ENCODE data around the gene SLC26A4. TPM values are rescaled to one million over a fixed set of nuclear protein-coding genes. Genes with fewer than 3 reads are reported as not detected.

Gene SLC26A4
- total and polyA plus RNA-seq, 10 of the 15 experiments (the other 5 are each of a cell fraction or from before 2014, with no cell fraction given) = 0.01 to 0.18 (median 0.08) TPM; not detected in 5

DNA sequence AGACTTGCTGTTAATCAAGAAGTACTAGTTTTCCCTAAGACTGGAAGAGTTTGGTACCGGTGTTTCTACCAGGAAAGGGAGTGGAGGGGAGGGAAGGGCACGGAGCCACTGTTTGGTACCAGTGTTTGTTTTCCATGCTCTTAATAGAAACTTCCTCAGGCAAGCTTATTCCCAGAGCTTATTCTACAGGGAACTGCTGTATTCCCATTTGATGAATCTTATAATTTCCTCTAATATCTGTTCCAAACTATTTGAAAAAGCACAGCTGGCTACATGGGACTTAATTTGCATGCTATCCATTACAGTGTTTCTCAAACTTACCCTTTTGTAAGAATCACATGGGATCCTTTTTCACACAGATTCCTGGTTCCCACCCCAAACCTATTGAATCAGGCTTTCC, 23.7 kb downstream of the SLC26A4 start (continued):
- TF ChIP-seq, protein P1, sequence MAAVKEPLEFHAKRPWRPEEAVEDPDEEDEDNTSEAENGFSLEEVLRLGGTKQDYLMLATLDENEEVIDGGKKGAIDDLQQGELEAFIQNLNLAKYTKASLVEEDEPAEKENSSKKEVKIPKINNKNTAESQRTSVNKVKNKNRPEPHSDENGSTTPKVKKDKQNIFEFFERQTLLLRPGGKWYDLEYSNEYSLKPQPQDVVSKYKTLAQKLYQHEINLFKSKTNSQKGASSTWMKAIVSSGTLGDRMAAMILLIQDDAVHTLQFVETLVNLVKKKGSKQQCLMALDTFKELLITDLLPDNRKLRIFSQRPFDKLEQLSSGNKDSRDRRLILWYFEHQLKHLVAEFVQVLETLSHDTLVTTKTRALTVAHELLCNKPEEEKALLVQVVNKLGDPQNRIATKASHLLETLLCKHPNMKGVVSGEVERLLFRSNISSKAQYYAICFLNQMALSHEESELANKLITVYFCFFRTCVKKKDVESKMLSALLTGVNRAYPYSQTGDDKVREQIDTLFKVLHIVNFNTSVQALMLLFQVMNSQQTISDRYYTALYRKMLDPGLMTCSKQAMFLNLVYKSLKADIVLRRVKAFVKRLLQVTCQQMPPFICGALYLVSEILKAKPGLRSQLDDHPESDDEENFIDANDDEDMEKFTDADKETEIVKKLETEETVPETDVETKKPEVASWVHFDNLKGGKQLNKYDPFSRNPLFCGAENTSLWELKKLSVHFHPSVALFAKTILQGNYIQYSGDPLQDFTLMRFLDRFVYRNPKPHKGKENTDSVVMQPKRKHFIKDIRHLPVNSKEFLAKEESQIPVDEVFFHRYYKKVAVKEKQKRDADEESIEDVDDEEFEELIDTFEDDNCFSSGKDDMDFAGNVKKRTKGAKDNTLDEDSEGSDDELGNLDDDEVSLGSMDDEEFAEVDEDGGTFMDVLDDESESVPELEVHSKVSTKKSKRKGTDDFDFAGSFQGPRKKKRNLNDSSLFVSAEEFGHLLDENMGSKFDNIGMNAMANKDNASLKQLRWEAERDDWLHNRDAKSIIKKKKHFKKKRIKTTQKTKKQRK (IDR thresholded peaks at IDR 0.05; ENCODE audit: low read depth, low read length) = no peak

DNA sequence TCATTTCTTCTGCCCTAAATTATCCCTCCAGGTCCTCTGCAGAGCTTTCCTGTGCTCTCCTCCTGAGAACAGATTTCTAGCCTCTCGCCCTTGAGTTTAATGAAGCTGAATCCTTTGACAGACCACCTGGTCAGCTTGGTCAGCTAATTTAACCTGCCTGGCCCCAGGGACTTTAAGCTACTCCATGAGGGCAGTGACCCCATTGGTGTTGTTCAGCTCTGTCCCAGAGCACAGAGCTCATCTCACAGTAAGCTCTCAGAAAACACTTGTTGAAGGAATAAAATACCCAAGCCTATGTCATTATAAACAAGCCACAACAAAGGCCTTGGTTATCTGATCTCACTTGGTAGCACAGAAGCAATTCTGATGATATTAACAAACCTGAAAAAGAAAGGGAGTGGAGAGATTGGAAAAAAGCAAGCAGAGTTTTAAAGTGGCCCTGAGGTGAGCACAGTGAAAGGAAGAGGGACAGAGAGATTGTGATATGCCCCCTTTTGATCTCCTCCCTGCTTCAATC, 24.4 kb downstream of the SLC26A4 start:
- intact Hi-C loops (cut with micrococcal nuclease; ENCODE audit: unreplicated experiment) (no loop called here), in situ Hi-C loops (cut with MboI) (no loop called here)
- Histone ChIP-seq H3K4me3 (no peak overlapping the region), H4K20me1 (ENCODE audit: control insufficient read depth, insufficient read depth) (no peaks in the 10 kb centered on the region; the same call in 1 of the 2 replicates), H3K36me3 (ENCODE audit: control insufficient read depth in 2 of 2, insufficient read depth in 2 of 2, low read length in 1 of 2) (no peaks in the 10 kb centered on the region), H3K9me3 (replicated peaks; ENCODE audit: control insufficient read depth, insufficient read depth, low read length) (no peaks in the 10 kb centered on the region), H3K9ac (ENCODE audit: control insufficient read depth, insufficient read depth, low read length) (no peak overlapping the region), H3K79me2 (ENCODE audit: control insufficient read depth, insufficient read depth, low read length) (no peaks in the 10 kb centered on the region), H3K4me1 (ENCODE audit: control insufficient read depth, insufficient read depth, low read length) (no peaks in the 10 kb centered on the region), H3K27me3 (replicated peaks in 1 of 2; ENCODE audit: control insufficient read depth in 2 of 2, insufficient read depth in 2 of 2, low read length in 1 of 2) (peaks cover 1 to 3% of the 10 kb centered on the region in 2 experiments; a peak in 3 of 4 replicates), H2AFZ (ENCODE audit: control insufficient read depth, low read depth, low read length) (no peak overlapping the region), H3K4me2 (ENCODE audit: control insufficient read depth, insufficient read depth) (no peak overlapping the region), H3K27ac (ENCODE audit: control insufficient read depth, insufficient read depth) (no peak overlapping the region)
- no TSS peak for BruUV-seq (replicated peaks)
- POLR2A ChIA-PET = no interaction called here
- SMC1A ChIA-PET (ENCODE audit: uncharacterized antibody, unreplicated experiment) = interaction anchor here (0.5 to 0.7 kb wide), 2 partner anchors 222 to 664 kb away, joined by 3 read pairs; no protein-coding TSS in a partner anchor
- RAD21 ChIA-PET (ENCODE audit: unreplicated experiment) = no interaction called here
- WGBS (ENCODE audit: insufficient coverage, insufficient replicate concordance, low lambda C conversion rate, missing lambda C conversion rate) = 56% methylated on average over 1 of the region's 1 CpG
- DNase-seq (ENCODE audit: low read depth, low spot score) (no peak), FAIRE-seq (no peak), ATAC-seq (no peak)
- CTCF ChIA-PET = interaction anchor here (0.6 kb wide), 1 partner anchor 1356 kb away, joined by 3 read pairs; no protein-coding TSS in a partner anchor
- TF ChIP-seq, protein P2, sequence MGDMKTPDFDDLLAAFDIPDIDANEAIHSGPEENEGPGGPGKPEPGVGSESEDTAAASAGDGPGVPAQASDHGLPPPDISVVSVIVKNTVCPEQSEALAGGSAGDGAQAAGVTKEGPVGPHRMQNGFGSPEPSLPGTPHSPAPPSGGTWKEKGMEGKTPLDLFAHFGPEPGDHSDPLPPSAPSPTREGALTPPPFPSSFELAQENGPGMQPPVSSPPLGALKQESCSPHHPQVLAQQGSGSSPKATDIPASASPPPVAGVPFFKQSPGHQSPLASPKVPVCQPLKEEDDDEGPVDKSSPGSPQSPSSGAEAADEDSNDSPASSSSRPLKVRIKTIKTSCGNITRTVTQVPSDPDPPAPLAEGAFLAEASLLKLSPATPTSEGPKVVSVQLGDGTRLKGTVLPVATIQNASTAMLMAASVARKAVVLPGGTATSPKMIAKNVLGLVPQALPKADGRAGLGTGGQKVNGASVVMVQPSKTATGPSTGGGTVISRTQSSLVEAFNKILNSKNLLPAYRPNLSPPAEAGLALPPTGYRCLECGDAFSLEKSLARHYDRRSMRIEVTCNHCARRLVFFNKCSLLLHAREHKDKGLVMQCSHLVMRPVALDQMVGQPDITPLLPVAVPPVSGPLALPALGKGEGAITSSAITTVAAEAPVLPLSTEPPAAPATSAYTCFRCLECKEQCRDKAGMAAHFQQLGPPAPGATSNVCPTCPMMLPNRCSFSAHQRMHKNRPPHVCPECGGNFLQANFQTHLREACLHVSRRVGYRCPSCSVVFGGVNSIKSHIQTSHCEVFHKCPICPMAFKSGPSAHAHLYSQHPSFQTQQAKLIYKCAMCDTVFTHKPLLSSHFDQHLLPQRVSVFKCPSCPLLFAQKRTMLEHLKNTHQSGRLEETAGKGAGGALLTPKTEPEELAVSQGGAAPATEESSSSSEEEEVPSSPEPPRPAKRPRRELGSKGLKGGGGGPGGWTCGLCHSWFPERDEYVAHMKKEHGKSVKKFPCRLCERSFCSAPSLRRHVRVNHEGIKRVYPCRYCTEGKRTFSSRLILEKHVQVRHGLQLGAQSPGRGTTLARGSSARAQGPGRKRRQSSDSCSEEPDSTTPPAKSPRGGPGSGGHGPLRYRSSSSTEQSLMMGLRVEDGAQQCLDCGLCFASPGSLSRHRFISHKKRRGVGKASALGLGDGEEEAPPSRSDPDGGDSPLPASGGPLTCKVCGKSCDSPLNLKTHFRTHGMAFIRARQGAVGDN (IDR thresholded peaks at IDR 0.05) = no peak
- TF ChIP-seq ASH2L (IDR thresholded peaks at IDR 0.05; ENCODE audit: borderline replicate concordance, low read depth) = no peak
- TF ChIP-seq, protein P3, sequence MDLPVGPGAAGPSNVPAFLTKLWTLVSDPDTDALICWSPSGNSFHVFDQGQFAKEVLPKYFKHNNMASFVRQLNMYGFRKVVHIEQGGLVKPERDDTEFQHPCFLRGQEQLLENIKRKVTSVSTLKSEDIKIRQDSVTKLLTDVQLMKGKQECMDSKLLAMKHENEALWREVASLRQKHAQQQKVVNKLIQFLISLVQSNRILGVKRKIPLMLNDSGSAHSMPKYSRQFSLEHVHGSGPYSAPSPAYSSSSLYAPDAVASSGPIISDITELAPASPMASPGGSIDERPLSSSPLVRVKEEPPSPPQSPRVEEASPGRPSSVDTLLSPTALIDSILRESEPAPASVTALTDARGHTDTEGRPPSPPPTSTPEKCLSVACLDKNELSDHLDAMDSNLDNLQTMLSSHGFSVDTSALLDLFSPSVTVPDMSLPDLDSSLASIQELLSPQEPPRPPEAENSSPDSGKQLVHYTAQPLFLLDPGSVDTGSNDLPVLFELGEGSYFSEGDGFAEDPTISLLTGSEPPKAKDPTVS (IDR thresholded peaks at IDR 0.05; ENCODE audit: low read depth, low read length) = no peak
- no peak for TF ChIP-seq JUNB (IDR thresholded peaks at IDR 0.05)
- TF ChIP-seq DPF2 (IDR thresholded peaks at IDR 0.05) = no peak
- TF ChIP-seq, protein P4, sequence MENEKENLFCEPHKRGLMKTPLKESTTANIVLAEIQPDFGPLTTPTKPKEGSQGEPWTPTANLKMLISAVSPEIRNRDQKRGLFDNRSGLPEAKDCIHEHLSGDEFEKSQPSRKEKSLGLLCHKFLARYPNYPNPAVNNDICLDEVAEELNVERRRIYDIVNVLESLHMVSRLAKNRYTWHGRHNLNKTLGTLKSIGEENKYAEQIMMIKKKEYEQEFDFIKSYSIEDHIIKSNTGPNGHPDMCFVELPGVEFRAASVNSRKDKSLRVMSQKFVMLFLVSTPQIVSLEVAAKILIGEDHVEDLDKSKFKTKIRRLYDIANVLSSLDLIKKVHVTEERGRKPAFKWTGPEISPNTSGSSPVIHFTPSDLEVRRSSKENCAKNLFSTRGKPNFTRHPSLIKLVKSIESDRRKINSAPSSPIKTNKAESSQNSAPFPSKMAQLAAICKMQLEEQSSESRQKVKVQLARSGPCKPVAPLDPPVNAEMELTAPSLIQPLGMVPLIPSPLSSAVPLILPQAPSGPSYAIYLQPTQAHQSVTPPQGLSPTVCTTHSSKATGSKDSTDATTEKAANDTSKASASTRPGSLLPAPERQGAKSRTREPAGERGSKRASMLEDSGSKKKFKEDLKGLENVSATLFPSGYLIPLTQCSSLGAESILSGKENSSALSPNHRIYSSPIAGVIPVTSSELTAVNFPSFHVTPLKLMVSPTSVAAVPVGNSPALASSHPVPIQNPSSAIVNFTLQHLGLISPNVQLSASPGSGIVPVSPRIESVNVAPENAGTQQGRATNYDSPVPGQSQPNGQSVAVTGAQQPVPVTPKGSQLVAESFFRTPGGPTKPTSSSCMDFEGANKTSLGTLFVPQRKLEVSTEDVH (IDR thresholded peaks at IDR 0.05; ENCODE audit: low read depth, partially characterized antibody) = no peak
- TF ChIP-seq CHD2 (IDR thresholded peaks at IDR 0.05; ENCODE audit: borderline replicate concordance, low read depth, low read length) = no peak
- TF ChIP-seq KDM1A (IDR thresholded peaks at IDR 0.05; ENCODE audit: borderline replicate concordance) = no peak
- no peak for TF ChIP-seq TCF12 (IDR thresholded peaks at IDR 0.05; ENCODE audit: low read depth, low read length)
- TF ChIP-seq SREBF1 (IDR thresholded peaks at IDR 0.05; ENCODE audit: low read length) = no peak
